ENCODE results near the gene NTSR1. TPM values are rescaled to one million over a fixed set of nuclear protein-coding genes. Genes with fewer than 3 reads are reported as not detected.
A peak's percentile ranks its signal among the peaks of the same experiment; 100 is the strongest.

Gene NTSR1
- total and polyA plus RNA-seq, 2 of the 13 experiments (the other 11 are each of a cell fraction or from before 2014, with no cell fraction given): 0.09 to 0.12 TPM

- TF ChIP-seq ZBTB33 (CRISPR knock-in tag; IDR thresholded peaks at IDR 0.05): 0 out of 2 replicates have a peak, but pooled peaks have one; percentile 5
- TF ChIP-seq ZNF326 (CRISPR knock-in tag; IDR thresholded peaks at IDR 0.05; ENCODE audit: borderline replicate concordance): no peak
- TF ChIP-seq ZNF569 (CRISPR knock-in tag; IDR thresholded peaks at IDR 0.05; ENCODE audit: borderline replicate concordance): no peak
- TF ChIP-seq ZMYM2 (CRISPR knock-in tag; IDR thresholded peaks at IDR 0.05): 0 out of 2 replicates have a peak, but pooled peaks have one; percentile 46
- peak; percentile 57 for TF ChIP-seq AGO1 (IDR thresholded peaks at IDR 0.05; ENCODE audit: low read depth, low read length, poor library complexity, severe bottlenecking)
- no peak for TF ChIP-seq TEAD3 (CRISPR knock-in tag; optimal IDR thresholded peaks at IDR 0.05; ENCODE audit: borderline replicate concordance)
- TF ChIP-seq PCBP2 (optimal IDR thresholded peaks at IDR 0.05; ENCODE audit: low read depth, low read length, poor library complexity, severe bottlenecking): no peak
- no peak for TF ChIP-seq POLR2A (IDR thresholded peaks at IDR 0.05; ENCODE audit: insufficient read depth in 1 of 2, low read depth in 2 of 2, low read length in 2 of 2)
- TF ChIP-seq BCL3 (CRISPR knock-in tag; IDR thresholded peaks at IDR 0.05): peak; percentile 8; the same call in 1 of the 2 replicates
- no peak for TF ChIP-seq FUBP1 (CRISPR knock-in tag; IDR thresholded peaks at IDR 0.05; ENCODE audit: borderline replicate concordance)
- 0 out of 2 replicates have a peak, but pooled peaks have one; percentile 51 for TF ChIP-seq NFIB (CRISPR knock-in tag; IDR thresholded peaks at IDR 0.05; ENCODE audit: borderline replicate concordance)
- TF ChIP-seq ZNF737 (CRISPR knock-in tag; IDR thresholded peaks at IDR 0.05; ENCODE audit: borderline replicate concordance): no peak
- no peak for TF ChIP-seq ZSCAN31 (CRISPR knock-in tag; IDR thresholded peaks at IDR 0.05; ENCODE audit: low read depth)
- 0 out of 2 replicates have a peak, but pooled peaks have one; percentile 1 for TF ChIP-seq ZNF501 (CRISPR knock-in tag; IDR thresholded peaks at IDR 0.05)
- peak; percentile 66; the same call in 1 of the 2 replicates for TF ChIP-seq SRY (CRISPR knock-in tag; IDR thresholded peaks at IDR 0.05)
- no peak for TF ChIP-seq HNRNPK (IDR thresholded peaks at IDR 0.05; ENCODE audit: low read depth, low read length, poor library complexity, severe bottlenecking)
- 0 out of 2 replicates have a peak, but pooled peaks have one; percentile 60 for TF ChIP-seq ZBTB38 (CRISPR knock-in tag; IDR thresholded peaks at IDR 0.05)
Observed at GRCh38 chr20:62797671-62798532, 89.3 kb downstream of the NTSR1 start (continued).
